ENCODE results near the gene SCRN2.

- TF ChIP-seq CTCF (IDR thresholded peaks at IDR 0.05) (no peak), POLR2AphosphoS5 (IDR thresholded peaks at IDR 0.05) (no peak)
Observed at GRCh38 chr17:47830396-47831002, 10.6 kb downstream of the SCRN2 start.
